Keratinocyte (primary cell): ENCODE measurements around the gene PRSS21. TPM values are rescaled to one million over a fixed set of nuclear protein-coding genes. Genes with fewer than 3 reads are reported as not detected.

ENCODE experiments used
- DNase-seq: peaks from one replicate; pipeline ENCODE4 v3.0.0-alpha.2; 2011; ENCODE audit warnings: low read depth, missing footprints, low spot score
- FAIRE-seq: peaks from 2 replicates; lab custom pipeline; 2011; peaks lifted over from hg19 to GRCh38; lab: Jason Lieb, UNC
- H2AFZ ChIP-seq: 2 replicates; pipeline ENCODE4 v1.6.0; 2012; ENCODE audit warnings: low read length, control low read depth, inconsistent platforms; ENCODE audit not compliant: control insufficient read depth
- H3K27ac ChIP-seq: 2 replicates; pipeline ENCODE4 v1.5.1; 2011; ENCODE audit warnings: low read length; ENCODE audit not compliant: control insufficient read depth, insufficient read depth
- H3K27me3 ChIP-seq: 3 replicates; pipeline ENCODE4 v1.6.0; 2011; ENCODE audit warnings: low read length; ENCODE audit not compliant: control insufficient read depth, insufficient read depth; ENCODE audit errors: extremely low read depth
- H3K36me3 ChIP-seq, 2 experiments: 2 replicates in 1 of 2; 3 replicates in 1 of 2; pipeline ENCODE4 v1.5.1; 2011; ENCODE audit warnings: low read length in 2 of 2, mild to moderate bottlenecking in 1 of 2; ENCODE audit not compliant: control insufficient read depth in 2 of 2, insufficient read depth in 2 of 2; ENCODE audit errors: extremely low read depth in 1 of 2
- H3K4me1 ChIP-seq: 3 replicates; pipeline ENCODE4 v1.5.1; 2011; ENCODE audit warnings: low read length; ENCODE audit not compliant: control insufficient read depth, insufficient read depth; ENCODE audit errors: extremely low read depth
- H3K4me2 ChIP-seq: 3 replicates; pipeline ENCODE4 v1.6.0; 2011; ENCODE audit warnings: low read depth, low read length; ENCODE audit not compliant: control insufficient read depth, insufficient read depth; ENCODE audit errors: extremely low read depth
- H3K4me3 ChIP-seq, 3 experiments: fragments of 200-600 bp in 1 of 3; sonication (generic) in 1 of 3; 2 replicates in 2 of 3; 3 replicates in 1 of 3; pipeline ENCODE4 v1.5.1; 2011 to 2016; ENCODE audit warnings: low read length in 3 of 3, mild to moderate bottlenecking in 3 of 3, control low read depth in 2 of 3, inconsistent platforms in 1 of 3, low read depth in 1 of 3, mixed read lengths in 1 of 3, mixed run types in 1 of 3, moderate library complexity in 1 of 3; ENCODE audit not compliant: control insufficient read depth in 2 of 3, insufficient read depth in 2 of 3; ENCODE audit errors: extremely low read depth in 1 of 3
- H3K79me2 ChIP-seq: 2 replicates; pipeline ENCODE4 v1.6.0; 2012; ENCODE audit warnings: low read length; ENCODE audit not compliant: control insufficient read depth, insufficient read depth
- H3K9ac ChIP-seq: 3 replicates; pipeline ENCODE4 v1.6.0; 2011; ENCODE audit warnings: low read length; ENCODE audit not compliant: control insufficient read depth, insufficient read depth; ENCODE audit errors: extremely low read depth
- H3K9me1 ChIP-seq: 3 replicates; pipeline ENCODE4 v1.6.0; 2011; ENCODE audit warnings: low read length; ENCODE audit not compliant: control insufficient read depth, insufficient read depth; ENCODE audit errors: extremely low read depth
- H3K9me3 ChIP-seq: 2 replicates; pipeline ENCODE4 v1.5.1; 2012; ENCODE audit warnings: low read depth, low read length; ENCODE audit not compliant: control insufficient read depth
- H4K20me1 ChIP-seq: 3 replicates; pipeline ENCODE4 v1.6.0; 2011; ENCODE audit warnings: low read length; ENCODE audit not compliant: control insufficient read depth, insufficient read depth; ENCODE audit errors: extremely low read depth
- EZH2 ChIP-seq: IDR thresholded peaks from one replicate; pipeline ENCODE4 v1.6.1; 2012; ENCODE audit warnings: inconsistent platforms, mild to moderate bottlenecking, low read length, moderate library complexity
- dilution Hi-C: fragments of 300-500 bp; cut with MboI; formaldehyde crosslinking; loops from one replicate; pipeline ENCODE4 v1.7.0; 2020; ENCODE audit warnings: low sequenced_read_pairs; ENCODE audit not compliant: extremely low pct_ligation_motif_present
- polyA plus RNA-seq, 5 experiments: library from polyadenylated mRNA; depleted of rRNA in 3 of 5; stranded (reverse) in 3 of 5; stranded (forward) in 1 of 5; unstranded in 1 of 5; fragments of >200 nt; gene quantifications; 1 replicate in 1 of 5; 2 replicates in 3 of 5; 3 replicates in 1 of 5; pipeline versions ENCODE4 v1.2.1 to v1.2.3, GENCODE V29; 2011 to 2012; ENCODE audit warnings: missing spikeins in 2 of 5, low read depth in 1 of 5, low replicate concordance in 1 of 5
- TF ChIP-seq, protein P1 (sequence below), 3 experiments: IDR thresholded peaks in 1 of 3; conservative IDR thresholded peaks in 1 of 3; optimal IDR thresholded peaks in 1 of 3; 2 replicates in 2 of 3; 3 replicates in 1 of 3; pipeline versions ENCODE3 to v1.5.1; 2011; ENCODE audit warnings: low read length in 3 of 3, mild to moderate bottlenecking in 3 of 3, moderate library complexity in 2 of 3, control low read depth in 1 of 3, inconsistent platforms in 1 of 3; ENCODE audit not compliant: insufficient read depth in 2 of 3; ENCODE audit errors: extremely low read depth in 1 of 3

PRSS21 gene
- polyA plus RNA-seq, 1 donor (not counting 4 experiments of a cell fraction or from before 2014, with no cell fraction given): 0.52 TPM

DNA sequence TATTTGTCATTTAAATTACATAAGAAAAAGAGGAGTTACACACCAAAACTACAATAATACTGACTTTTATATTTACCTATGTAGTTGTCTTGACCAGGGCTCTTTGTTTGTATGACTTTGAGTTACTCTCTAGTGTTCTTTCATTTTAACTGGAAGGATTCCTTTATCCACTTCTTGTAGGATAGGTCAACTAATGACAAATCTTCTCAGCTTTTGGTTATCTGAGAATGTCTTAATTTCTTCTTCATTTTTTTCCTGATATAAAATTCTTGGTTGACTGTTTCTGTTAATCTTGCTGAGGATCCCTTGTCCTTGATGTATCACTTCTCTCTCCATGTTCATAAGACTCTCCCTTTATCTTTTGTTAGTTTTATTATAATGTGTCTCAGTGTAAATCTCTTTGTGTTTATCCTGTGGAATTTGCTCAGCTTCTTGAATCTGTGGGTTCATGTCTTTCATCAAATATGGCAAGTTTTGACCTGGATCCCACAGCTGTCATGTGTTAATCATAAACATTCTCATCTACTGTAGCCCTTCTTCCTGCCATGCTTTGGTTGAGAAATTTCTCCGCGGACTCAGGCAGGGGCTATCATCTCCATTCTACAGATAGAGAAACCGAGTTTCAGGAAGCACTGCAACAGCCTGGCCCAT, 13.4 kb upstream of the PRSS21 start:
- Histone ChIP-seq H3K27ac (no peak overlapping the region), H3K9me1 (no peaks in the 10 kb centered on the region), H3K79me2 (no peaks in the 10 kb centered on the region), H3K27me3 (peaks cover 6% of the 10 kb centered on the region), H4K20me1 (no peaks in the 10 kb centered on the region), H2AFZ (no peak overlapping the region), H3K9ac (no peak overlapping the region), H3K4me2 (no peak overlapping the region), H3K9me3 (peaks cover 10% of the 10 kb centered on the region), H3K4me1 (no peaks in the 10 kb centered on the region), H3K36me3 (no peaks in the 10 kb centered on the region), H3K4me3 (no peak overlapping the region)
- FAIRE-seq: no peak
- DNase-seq: no peak
- dilution Hi-C loops: no loop called here
- TF ChIP-seq, protein P1, sequence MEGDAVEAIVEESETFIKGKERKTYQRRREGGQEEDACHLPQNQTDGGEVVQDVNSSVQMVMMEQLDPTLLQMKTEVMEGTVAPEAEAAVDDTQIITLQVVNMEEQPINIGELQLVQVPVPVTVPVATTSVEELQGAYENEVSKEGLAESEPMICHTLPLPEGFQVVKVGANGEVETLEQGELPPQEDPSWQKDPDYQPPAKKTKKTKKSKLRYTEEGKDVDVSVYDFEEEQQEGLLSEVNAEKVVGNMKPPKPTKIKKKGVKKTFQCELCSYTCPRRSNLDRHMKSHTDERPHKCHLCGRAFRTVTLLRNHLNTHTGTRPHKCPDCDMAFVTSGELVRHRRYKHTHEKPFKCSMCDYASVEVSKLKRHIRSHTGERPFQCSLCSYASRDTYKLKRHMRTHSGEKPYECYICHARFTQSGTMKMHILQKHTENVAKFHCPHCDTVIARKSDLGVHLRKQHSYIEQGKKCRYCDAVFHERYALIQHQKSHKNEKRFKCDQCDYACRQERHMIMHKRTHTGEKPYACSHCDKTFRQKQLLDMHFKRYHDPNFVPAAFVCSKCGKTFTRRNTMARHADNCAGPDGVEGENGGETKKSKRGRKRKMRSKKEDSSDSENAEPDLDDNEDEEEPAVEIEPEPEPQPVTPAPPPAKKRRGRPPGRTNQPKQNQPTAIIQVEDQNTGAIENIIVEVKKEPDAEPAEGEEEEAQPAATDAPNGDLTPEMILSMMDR (optimal IDR thresholded peaks at IDR 0.05 in 1 of 3, IDR thresholded peaks at IDR 0.05 in 1 of 3, conservative IDR thresholded peaks at IDR 0.05 in 1 of 3; ENCODE audit: extremely low read depth in 1 of 3, insufficient read depth in 2 of 3, low read length in 3 of 3): no peak
- no peak for TF ChIP-seq EZH2

DNA sequence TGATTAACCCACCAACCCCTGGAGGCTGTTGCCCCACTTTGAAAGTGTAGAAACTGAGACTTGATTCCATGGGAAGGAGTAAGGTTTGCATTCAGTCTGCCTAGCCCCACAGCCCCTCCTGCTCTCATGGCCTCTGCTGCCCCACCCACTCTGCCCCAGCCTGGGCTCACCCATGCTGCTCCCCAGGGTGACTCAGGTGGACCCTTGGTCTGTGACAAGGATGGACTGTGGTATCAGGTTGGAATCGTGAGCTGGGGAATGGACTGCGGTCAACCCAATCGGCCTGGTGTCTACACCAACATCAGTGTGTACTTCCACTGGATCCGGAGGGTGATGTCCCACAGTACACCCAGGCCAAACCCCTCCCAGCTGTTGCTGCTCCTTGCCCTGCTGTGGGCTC, 12.3 kb upstream of the PRSS21 start:
- Histone ChIP-seq H3K4me2 (no peak overlapping the region), H3K4me1 (no peaks in the 10 kb centered on the region), H3K9ac (no peak overlapping the region), H3K4me3 (no peak overlapping the region), H2AFZ (no peak overlapping the region), H3K79me2 (no peaks in the 10 kb centered on the region), H3K27ac (no peak overlapping the region), H3K36me3 (no peaks in the 10 kb centered on the region), H3K27me3 (peaks cover 11% of the 10 kb centered on the region), H3K9me3 (peaks cover 10% of the 10 kb centered on the region), H4K20me1 (no peaks in the 10 kb centered on the region), H3K9me1 (no peaks in the 10 kb centered on the region)
- FAIRE-seq: no peak
- no peak for DNase-seq
- dilution Hi-C loops: no loop called here
- no peak for TF ChIP-seq EZH2
- TF ChIP-seq, protein P1 (optimal IDR thresholded peaks at IDR 0.05 in 1 of 3, IDR thresholded peaks at IDR 0.05 in 1 of 3, conservative IDR thresholded peaks at IDR 0.05 in 1 of 3; ENCODE audit: extremely low read depth in 1 of 3, insufficient read depth in 2 of 3, low read length in 3 of 3): no peak
